Bronchial epithelial cell (primary cell): ENCODE results near the gene C19orf25. TPM values are rescaled to one million over a fixed set of nuclear protein-coding genes. Genes with fewer than 3 reads are reported as not detected.

Experiments
- DNase-seq: peaks from one replicate; pipeline ENCODE4 v3.0.0-alpha.2; 2010; ENCODE audit warnings: low read depth
- FAIRE-seq: peaks from 2 replicates; lab custom pipeline; 2011; peaks lifted over from hg19 to GRCh38; lab: Jason Lieb, UNC
- H3K27me3 ChIP-seq: 2 replicates; pipeline ENCODE4 v1.5.1; 2011; ENCODE audit warnings: low read length; ENCODE audit not compliant: control insufficient read depth, insufficient read depth
- H3K36me3 ChIP-seq: 2 replicates; pipeline ENCODE4 v1.5.1; 2011; ENCODE audit warnings: low read length; ENCODE audit not compliant: control insufficient read depth, insufficient read depth
- H3K4me3 ChIP-seq: 2 replicates; pipeline ENCODE4 v1.5.1; 2011; ENCODE audit warnings: mild to moderate bottlenecking, low read depth, low read length, control low read depth
- CTCF ChIP-seq: IDR thresholded peaks from 2 replicates; pipeline ENCODE4 v1.5.1; 2011; ENCODE audit warnings: mild to moderate bottlenecking, moderate library complexity, low read length, control low read depth, inconsistent platforms; ENCODE audit not compliant: insufficient read depth, severe bottlenecking
- total RNA-seq: library from RNA; depleted of rRNA; stranded (reverse); fragments of >200 nt; gene quantifications from 2 replicates; pipeline ENCODE4 v1.2.1, GENCODE V29; 2014

The C19orf25 gene
- total RNA-seq, 1 donor from 2014 or later, result 24.7 TPM

GRCh38 chr19:1475751-1476437 is 3.1 kb downstream of the C19orf25 start:
- Histone ChIP-seq H3K36me3 (peaks cover 4% of the 10 kb centered on the region), H3K4me3 (no peak overlapping the region), H3K27me3 (no peaks in the 10 kb centered on the region)
- FAIRE-seq (no peak), DNase-seq (no peak)
- no peak for TF ChIP-seq CTCF

GRCh38 chr19:1474765-1475351 is 4.2 kb downstream of the C19orf25 start:
- DNase-seq (no peak), FAIRE-seq (no peak)
- TF ChIP-seq CTCF, result no peak

GRCh38 chr19:1474011-1474764 is 4.8 kb downstream of the C19orf25 start:
- FAIRE-seq (no peak), DNase-seq (no peak)
- H3K27me3 ChIP-seq, result no peaks in the 10 kb centered on the region
- no peak for TF ChIP-seq CTCF
- H3K36me3 ChIP-seq, result peaks cover 4% of the 10 kb centered on the region
- no peak overlapping the region for H3K4me3 ChIP-seq

More at GRCh38 chr19:1474765-1475351, 4.2 kb downstream of the C19orf25 start:
- Histone ChIP-seq H3K4me3 (no peak overlapping the region), H3K27me3 (no peaks in the 10 kb centered on the region), H3K36me3 (peaks cover 4% of the 10 kb centered on the region)

DNA sequence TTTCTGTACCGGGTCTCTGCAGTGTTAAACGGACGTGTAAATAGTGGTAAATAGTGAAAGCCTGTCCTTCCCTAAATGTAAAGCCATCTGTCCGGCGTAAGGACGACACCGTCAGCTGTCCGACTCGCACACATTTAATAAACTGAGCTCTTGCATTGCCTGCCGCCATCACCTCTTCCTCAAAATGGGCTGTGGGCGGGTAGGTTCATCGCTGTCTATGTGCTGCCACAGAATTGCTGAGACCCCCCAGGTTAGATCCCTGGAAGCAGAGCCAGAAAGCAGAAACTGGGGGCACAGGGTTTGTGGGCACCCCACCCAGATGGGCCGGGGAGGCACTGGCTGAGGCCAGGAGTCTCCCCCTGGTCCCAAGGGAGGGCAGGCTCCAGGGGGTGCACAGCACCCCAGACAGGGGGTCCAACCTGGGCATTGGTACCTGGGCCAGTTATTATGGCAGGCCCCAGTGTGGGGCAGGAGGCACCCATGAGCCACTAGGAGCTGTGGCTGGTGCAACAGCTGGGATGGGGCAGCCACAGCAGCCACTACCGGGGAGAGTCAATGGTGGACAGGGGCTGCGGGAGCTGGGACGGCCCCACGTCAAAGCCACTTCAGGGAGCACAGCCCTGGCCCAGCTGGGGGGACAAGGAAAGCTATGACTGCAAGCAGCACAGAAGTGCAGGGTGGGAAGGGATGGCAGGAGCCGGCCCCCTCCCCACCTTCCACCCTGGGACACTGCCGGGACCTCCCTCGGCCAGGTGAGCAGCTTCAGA is 5.7 kb downstream of the C19orf25 start:
- no peak for TF ChIP-seq CTCF
- Histone ChIP-seq H3K27me3 (no peaks in the 10 kb centered on the region), H3K4me3 (no peak overlapping the region), H3K36me3 (peaks cover 4% of the 10 kb centered on the region)
- FAIRE-seq (peak; percentile 43), DNase-seq (no peak)

DNA sequence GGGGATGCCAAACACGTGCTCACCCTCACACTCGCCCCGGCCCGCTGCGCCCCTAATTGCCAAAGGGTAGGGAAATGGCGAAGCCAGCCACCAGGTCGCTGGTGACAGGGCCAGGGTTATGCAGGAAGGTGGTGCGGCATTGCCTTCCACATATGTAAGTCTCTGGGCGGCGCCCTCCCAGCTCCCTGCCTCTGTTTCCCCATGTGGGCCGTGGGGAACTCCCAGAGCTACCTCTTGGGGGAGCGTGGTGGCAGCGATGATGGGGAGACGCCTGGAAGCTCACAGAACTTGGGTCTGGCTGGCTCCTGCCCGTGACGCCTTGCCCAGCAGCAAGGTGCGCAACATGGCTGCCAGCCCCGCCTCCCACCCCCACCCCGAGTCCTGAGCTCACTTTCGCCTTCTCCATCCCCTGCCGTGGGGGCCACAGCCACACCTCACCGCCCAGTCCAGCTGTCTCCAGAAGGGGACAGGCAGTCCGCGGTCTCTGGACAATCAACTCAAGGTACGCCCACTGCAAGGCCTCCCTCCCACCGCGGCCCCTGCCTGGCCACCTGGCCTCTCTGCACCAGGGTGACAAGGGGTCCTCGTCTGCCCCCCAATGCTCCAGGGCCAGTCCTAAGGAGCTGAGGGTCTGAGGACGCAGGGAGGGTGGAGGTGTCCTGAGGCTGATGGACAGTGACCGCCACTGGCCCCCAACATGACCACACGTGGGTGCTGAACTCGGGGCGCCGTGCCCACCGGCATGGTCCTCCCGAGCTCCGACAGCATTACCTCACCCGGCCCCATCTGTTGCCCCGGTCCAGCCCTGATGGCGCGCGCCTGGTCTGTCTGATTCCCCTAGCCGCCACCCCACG is 6.6 kb downstream of the C19orf25 start:
- TF ChIP-seq CTCF, result no peak
- DNase-seq (no peak), FAIRE-seq (no peak)
- peaks cover 4% of the 10 kb centered on the region for H3K36me3 ChIP-seq
- peaks cover 1% of the 10 kb centered on the region for H3K27me3 ChIP-seq
- no peak overlapping the region for H3K4me3 ChIP-seq
